K562 (cell line): ENCODE measurements around the gene INKA2. TPM values are rescaled to one million over a fixed set of nuclear protein-coding genes. Genes with fewer than 3 reads are reported as not detected.

Experiments used
- ATAC-seq: fragments of 200-7000 bp; cut with Tn5 transposase; 3 replicates; pipeline ENCODE4 v1.9.1; 2020; ENCODE audit warnings: moderate library complexity
- BruUV-seq: library from RNA; stranded (reverse); fragments of 400-500 nt; replicated peaks from 2 replicates; lab custom pipeline; 2021; lab: Mats Ljungman, UMichigan
- CTCF ChIA-PET: fragments of 300-600 bp; formaldehyde crosslinking; extraction: SDS; loops from one replicate; lab custom pipeline; 2021; ENCODE audit warnings: low intra/inter-chr PET ratio; lab: Yijun Ruan, JAX
- POLR2A ChIA-PET: fragments of 300-600, 350-650 bp; sonication (Branson Sonifier 250); formaldehyde crosslinking; extraction: SDS; loops from one replicate; lab custom pipeline; 2021; ENCODE audit warnings: antibody characterized with exemption, inconsistent platforms; lab: Yijun Ruan, JAX
- DNase-seq, 4 experiments: peaks; one replicate each; pipeline versions ENCODE4 v3.0.0 to v3.0.0-alpha.2; 2011 to 2018; ENCODE audit warnings: low spot score in 3 of 4, mixed read lengths in 3 of 4; ENCODE audit errors: extremely low read depth in 1 of 4
- FAIRE-seq: peaks from 2 replicates; lab custom pipeline; 2011; peaks lifted over from hg19 to GRCh38; lab: Jason Lieb, UNC
- H2AFZ ChIP-seq: 2 replicates; pipeline ENCODE4 v1.6.0; 2011; ENCODE audit warnings: low read depth, low read length, control low read depth, inconsistent platforms
- H3K27ac ChIP-seq: fragments of 200-600 bp; 3 replicates; pipeline ENCODE4 v1.8.0; 2011; ENCODE audit warnings: low read depth, mild to moderate bottlenecking, control low read depth, inconsistent platforms, low read length, moderate library complexity, mixed read lengths; ENCODE audit errors: extremely low read depth
- H3K27me3 ChIP-seq, 2 experiments: fragments of 300-600 bp in 1 of 2; 2 replicates in 1 of 2; 3 replicates in 1 of 2; pipeline versions ENCODE4 v1.6.0 to v1.8.0; 2011; ENCODE audit warnings: inconsistent platforms in 2 of 2, low read length in 2 of 2, mild to moderate bottlenecking in 1 of 2, mixed read lengths in 1 of 2, moderate library complexity in 1 of 2; ENCODE audit not compliant: control insufficient read depth in 2 of 2, insufficient read depth in 2 of 2
- H3K36me3 ChIP-seq: fragments of 300-600 bp; 3 replicates; pipeline ENCODE4 v1.8.0; 2011; ENCODE audit warnings: mild to moderate bottlenecking, low read length, inconsistent platforms; ENCODE audit not compliant: control insufficient read depth, insufficient read depth
- H3K4me1 ChIP-seq, 2 experiments: fragments of 200-600 bp in 1 of 2; replicated peaks in 1 of 2; 2 replicates in 1 of 2; 3 replicates in 1 of 2; pipeline versions ENCODE4 v1.5.1 to v1.8.0; 2011; ENCODE audit warnings: inconsistent platforms in 2 of 2, low read length in 2 of 2, mild to moderate bottlenecking in 1 of 2, mixed read lengths in 1 of 2, moderate library complexity in 1 of 2; ENCODE audit not compliant: control insufficient read depth in 2 of 2, insufficient read depth in 2 of 2
- H3K4me2 ChIP-seq: 2 replicates; pipeline ENCODE4 v1.6.1; 2011; ENCODE audit warnings: low read length, control low read depth, inconsistent platforms, mixed read lengths; ENCODE audit not compliant: insufficient read depth
- H3K4me3 ChIP-seq: fragments of 200-600 bp; sonication (generic), shearing (Covaris generic); 2 replicates; pipeline ENCODE4 v1.5.1; 2016; ENCODE audit warnings: control low read depth, inconsistent platforms
- H3K79me2 ChIP-seq: fragments of 200-600 bp; 3 replicates; pipeline ENCODE4 v1.8.0; 2011; ENCODE audit warnings: low read length, inconsistent platforms; ENCODE audit not compliant: control insufficient read depth, insufficient read depth
- H3K9ac ChIP-seq, 2 experiments: 2 replicates each; pipeline versions ENCODE4 v1.6.0 to v1.6.1; 2011; ENCODE audit warnings: low read depth in 2 of 2, low read length in 2 of 2, control low read depth in 1 of 2, inconsistent platforms in 1 of 2, mild to moderate bottlenecking in 1 of 2, mixed read lengths in 1 of 2; ENCODE audit not compliant: insufficient read depth in 1 of 2
- H3K9me1 ChIP-seq: one replicate; pipeline ENCODE4 v1.6.0; 2011; ENCODE audit warnings: inconsistent platforms, mild to moderate bottlenecking, low read length, moderate library complexity; ENCODE audit not compliant: control insufficient read depth, insufficient read depth
- H3K9me3 ChIP-seq: replicated peaks from 2 replicates; pipeline ENCODE4 v1.5.1; 2011; ENCODE audit warnings: low read depth, low read length, inconsistent platforms; ENCODE audit not compliant: control insufficient read depth, insufficient read depth
- H4K20me1 ChIP-seq: replicated peaks from 2 replicates; pipeline ENCODE4 v1.6.1; 2011; ENCODE audit warnings: low read length, inconsistent platforms, mixed read lengths; ENCODE audit not compliant: control insufficient read depth, insufficient read depth
- CEBPB ChIP-seq: fragments of 450-650 bp; IDR thresholded peaks from 2 replicates; pipeline ENCODE4 v1.6.1; 2016; ENCODE audit warnings: missing genetic modification characterization, missing compliant biosample characterization
- CXXC5 ChIP-seq: fragments of 250-450 bp; sonication (Bioruptor Pico); IDR thresholded peaks from 2 replicates; pipeline ENCODE4 v1.8.0; 2022; ENCODE audit warnings: inconsistent platforms, mild to moderate bottlenecking, moderate library complexity
- KAT8 ChIP-seq: fragments of 450-650 bp; IDR thresholded peaks from 2 replicates; pipeline ENCODE4 v1.6.1; 2016; ENCODE audit warnings: low read depth, mild to moderate bottlenecking
- KDM1A ChIP-seq, 2 experiments: fragments of 450-650 bp; IDR thresholded peaks; 2 replicates each; pipeline ENCODE4 v1.6.1; 2016; ENCODE audit warnings: mild to moderate bottlenecking in 2 of 2
- NFIX ChIP-seq: fragments of 250-450 bp; sonication (Bioruptor Pico); IDR thresholded peaks from 2 replicates; pipeline ENCODE4 v1.4.0; 2020; ENCODE audit warnings: low read depth, mild to moderate bottlenecking, moderate library complexity
- ZNF134 ChIP-seq: fragments of 250-450 bp; sonication (Bioruptor Pico); conservative IDR thresholded peaks from 2 replicates; pipeline ENCODE4 v1.4.0; 2020
- ZNF232 ChIP-seq: sonication (generic); formaldehyde crosslinking; IDR thresholded peaks from 2 replicates; pipeline ENCODE4 v1.8.0; 2022; ENCODE audit warnings: mild to moderate bottlenecking, missing genetic modification reagents
- ZNF3 ChIP-seq: fragments of 250-450 bp; sonication (Bioruptor Pico); IDR thresholded peaks from 2 replicates; pipeline ENCODE4 v1.5.0; 2021; ENCODE audit warnings: mild to moderate bottlenecking, moderate library complexity
- WGBS: fragments of 100-300 bp; shearing (Covaris generic); methylation state at CpG from one replicate; pipeline ENCODE4 v1.1.6; 2016; ENCODE audit warnings: low coverage, mixed read lengths; ENCODE audit not compliant: insufficient coverage; ENCODE audit errors: missing lambda C conversion rate; 5-methylcytosine and 5-hydroxymethylcytosine counted together
- in situ Hi-C: fragments of 300-500 bp; cut with MboI; formaldehyde crosslinking; loops from 4 replicates; pipeline ENCODE4 v1.15.0; 2018; ENCODE audit warnings: inconsistent platforms, mixed read lengths
- intact Hi-C: fragments of 100-400 bp; cut with micrococcal nuclease; formaldehyde crosslinking; loops from 2 replicates; pipeline ENCODE4 v1.14.2; 2022
- polyA plus RNA-seq, 8 experiments: library from polyadenylated mRNA; depleted of rRNA in 4 of 8; stranded (reverse) in 5 of 8; unstranded in 3 of 8; fragments of >200 nt; fragmentation: Nextera tagmentation in 2 of 8; fragmentation: Illumina TruSeq in 1 of 8; extraction: Ambion mirVana in 2 of 8; extraction: Trizol in 1 of 8; gene quantifications; 2 replicates each; pipeline versions ENCODE4 v1.2.1 to v1.2.3, GENCODE V29; 2011 to 2014; ENCODE audit warnings: inconsistent platforms in 1 of 8, missing spikeins in 1 of 8
- total RNA-seq, 7 experiments: library from RNA; depleted of rRNA in 6 of 7; stranded (reverse); fragments of >200 nt in 6 of 7; fragmentation: Illumina TruSeq in 2 of 7; extraction: Trizol in 2 of 7; gene quantifications; 2 replicates each; pipeline versions ENCODE4 v1.2.1 to v1.2.3, GENCODE V29; 2011 to 2021; ENCODE audit warnings: low replicate concordance in 1 of 7
- TF ChIP-seq, protein P1 (sequence below): fragments of 250-450 bp; sonication (Bioruptor Pico); IDR thresholded peaks from 2 replicates; pipeline ENCODE4 v1.6.1; 2021; ENCODE audit warnings: mild to moderate bottlenecking
- TF ChIP-seq, protein P2 (sequence below): fragments of 450-650 bp; formaldehyde crosslinking; IDR thresholded peaks from 2 replicates; pipeline ENCODE4 v1.4.0; 2020; ENCODE audit warnings: mild to moderate bottlenecking, moderate library complexity
- TF ChIP-seq, protein P3 (sequence below), 2 experiments: fragments of 450-650 bp; formaldehyde crosslinking in 1 of 2; IDR thresholded peaks; 2 replicates each; pipeline versions ENCODE4 v1.4.0 to v1.6.1; 2014 to 2020; ENCODE audit warnings: mild to moderate bottlenecking in 2 of 2, borderline replicate concordance in 1 of 2, low read depth in 1 of 2

The INKA2 gene
- total and polyA plus RNA-seq, 9 of the 15 experiments (the other 6 are each of a cell fraction or from before 2014, with no cell fraction given), result 0.04 to 1.4 (median 0.26) TPM; not detected in 1

DNA sequence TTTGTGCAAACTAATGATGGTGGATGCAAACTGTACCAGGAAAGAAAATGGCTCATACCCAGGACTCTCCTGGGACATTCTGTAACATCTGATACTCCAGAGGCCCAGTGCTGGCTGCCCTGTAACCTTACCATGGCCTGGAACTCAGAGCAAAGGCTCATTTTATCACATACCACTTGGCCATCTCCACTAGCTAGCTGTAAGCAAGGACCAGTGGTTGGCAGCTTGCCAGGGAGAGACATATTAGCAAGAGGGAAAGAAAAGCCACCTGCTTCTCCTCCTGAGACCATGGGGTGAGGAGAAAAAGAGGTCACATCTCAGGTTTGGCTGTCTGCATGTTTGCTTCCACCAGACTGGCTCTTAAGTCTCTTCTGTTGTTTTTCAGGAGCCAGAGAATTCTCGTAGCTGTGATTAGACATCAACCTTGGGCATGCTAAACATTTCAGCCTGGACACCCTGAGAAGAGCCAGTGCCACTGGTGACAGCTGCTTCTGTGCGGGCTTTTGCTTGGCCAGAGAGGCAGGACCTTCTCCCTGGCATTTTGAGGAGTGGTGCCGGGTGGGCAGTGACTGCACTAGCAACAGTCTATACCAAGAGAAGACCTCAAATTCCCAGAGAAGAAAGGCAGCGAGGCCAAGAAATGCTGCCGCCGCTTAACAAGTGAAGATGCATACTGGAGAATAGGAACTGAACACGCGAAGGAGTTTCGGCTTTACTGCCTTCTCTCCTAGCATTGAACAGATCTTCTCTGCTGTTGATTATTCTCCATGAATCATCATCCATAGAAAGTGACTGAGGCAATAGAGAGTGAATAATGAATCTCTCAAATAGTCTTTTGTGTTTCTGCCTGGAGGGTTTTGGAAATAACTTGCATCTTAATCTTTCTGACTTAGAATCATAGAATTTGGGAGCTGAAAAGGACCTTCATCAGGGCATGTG lies 6.7 kb upstream of the INKA2 start:
- H3K4me1 ChIP-seq, result peaks cover 0 to 13% of the 10 kb centered on the region in 2 experiments; a peak in 2 of 5 replicates
- BruUV-seq, result no TSS peak
- no peak overlapping the region for H2AFZ ChIP-seq
- H3K79me2 ChIP-seq, result no peaks in the 10 kb centered on the region
- intact Hi-C loops (loop anchor here (5.0 kb wide), 1 partner anchor 84 kb away; no protein-coding TSS in a partner anchor), in situ Hi-C loops (no loop called here)
- WGBS, result 29% methylated on average over 9 of the region's 9 CpGs
- H4K20me1 ChIP-seq, result peaks cover 3% of the 10 kb centered on the region; the same call in 1 of the 2 replicates
- H3K9ac ChIP-seq, result no peak overlapping the region
- no peak overlapping the region for H3K27ac ChIP-seq
- ATAC-seq (no peak), FAIRE-seq (no peak), DNase-seq (no peak)
- H3K36me3 ChIP-seq, result no peaks in the 10 kb centered on the region
- peaks cover 13 to 39% of the 10 kb centered on the region in 2 experiments for H3K27me3 ChIP-seq
- CTCF ChIA-PET, result interaction anchor here (1.0 to 2.5 kb wide), 4 partner anchors 24 to 264 kb away, joined by 6 to 23 read pairs (median 6); no protein-coding TSS in a partner anchor
- no peaks in the 10 kb centered on the region for H3K9me1 ChIP-seq
- no peaks in the 10 kb centered on the region for H3K9me3 ChIP-seq
- no peak overlapping the region for H3K4me3 ChIP-seq
- POLR2A ChIA-PET, result interaction anchor here (0.9 to 1.4 kb wide), 2 partner anchors 9 to 278 kb away, joined by 4 read pairs; partner anchors contain the start of gene DDX20
- H3K4me2 ChIP-seq, result no peak overlapping the region
- TF ChIP-seq, protein P1, sequence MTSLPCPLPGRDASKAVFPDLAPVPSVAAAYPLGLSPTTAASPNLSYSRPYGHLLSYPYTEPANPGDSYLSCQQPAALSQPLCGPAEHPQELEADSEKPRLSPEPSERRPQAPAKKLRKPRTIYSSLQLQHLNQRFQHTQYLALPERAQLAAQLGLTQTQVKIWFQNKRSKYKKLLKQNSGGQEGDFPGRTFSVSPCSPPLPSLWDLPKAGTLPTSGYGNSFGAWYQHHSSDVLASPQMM (CRISPR knock-in tag), result no peak
- no peak for TF ChIP-seq ZNF3 (CRISPR knock-in tag)
- TF ChIP-seq KDM1A (IDR thresholded peaks at IDR 0.05), result no peak
- TF ChIP-seq ZNF134 (CRISPR knock-in tag), result no peak
- TF ChIP-seq, protein P2, sequence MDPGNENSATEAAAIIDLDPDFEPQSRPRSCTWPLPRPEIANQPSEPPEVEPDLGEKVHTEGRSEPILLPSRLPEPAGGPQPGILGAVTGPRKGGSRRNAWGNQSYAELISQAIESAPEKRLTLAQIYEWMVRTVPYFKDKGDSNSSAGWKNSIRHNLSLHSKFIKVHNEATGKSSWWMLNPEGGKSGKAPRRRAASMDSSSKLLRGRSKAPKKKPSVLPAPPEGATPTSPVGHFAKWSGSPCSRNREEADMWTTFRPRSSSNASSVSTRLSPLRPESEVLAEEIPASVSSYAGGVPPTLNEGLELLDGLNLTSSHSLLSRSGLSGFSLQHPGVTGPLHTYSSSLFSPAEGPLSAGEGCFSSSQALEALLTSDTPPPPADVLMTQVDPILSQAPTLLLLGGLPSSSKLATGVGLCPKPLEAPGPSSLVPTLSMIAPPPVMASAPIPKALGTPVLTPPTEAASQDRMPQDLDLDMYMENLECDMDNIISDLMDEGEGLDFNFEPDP (CRISPR knock-in tag), result no peak
- TF ChIP-seq CEBPB (tag), result no peak
- TF ChIP-seq, protein P3, sequence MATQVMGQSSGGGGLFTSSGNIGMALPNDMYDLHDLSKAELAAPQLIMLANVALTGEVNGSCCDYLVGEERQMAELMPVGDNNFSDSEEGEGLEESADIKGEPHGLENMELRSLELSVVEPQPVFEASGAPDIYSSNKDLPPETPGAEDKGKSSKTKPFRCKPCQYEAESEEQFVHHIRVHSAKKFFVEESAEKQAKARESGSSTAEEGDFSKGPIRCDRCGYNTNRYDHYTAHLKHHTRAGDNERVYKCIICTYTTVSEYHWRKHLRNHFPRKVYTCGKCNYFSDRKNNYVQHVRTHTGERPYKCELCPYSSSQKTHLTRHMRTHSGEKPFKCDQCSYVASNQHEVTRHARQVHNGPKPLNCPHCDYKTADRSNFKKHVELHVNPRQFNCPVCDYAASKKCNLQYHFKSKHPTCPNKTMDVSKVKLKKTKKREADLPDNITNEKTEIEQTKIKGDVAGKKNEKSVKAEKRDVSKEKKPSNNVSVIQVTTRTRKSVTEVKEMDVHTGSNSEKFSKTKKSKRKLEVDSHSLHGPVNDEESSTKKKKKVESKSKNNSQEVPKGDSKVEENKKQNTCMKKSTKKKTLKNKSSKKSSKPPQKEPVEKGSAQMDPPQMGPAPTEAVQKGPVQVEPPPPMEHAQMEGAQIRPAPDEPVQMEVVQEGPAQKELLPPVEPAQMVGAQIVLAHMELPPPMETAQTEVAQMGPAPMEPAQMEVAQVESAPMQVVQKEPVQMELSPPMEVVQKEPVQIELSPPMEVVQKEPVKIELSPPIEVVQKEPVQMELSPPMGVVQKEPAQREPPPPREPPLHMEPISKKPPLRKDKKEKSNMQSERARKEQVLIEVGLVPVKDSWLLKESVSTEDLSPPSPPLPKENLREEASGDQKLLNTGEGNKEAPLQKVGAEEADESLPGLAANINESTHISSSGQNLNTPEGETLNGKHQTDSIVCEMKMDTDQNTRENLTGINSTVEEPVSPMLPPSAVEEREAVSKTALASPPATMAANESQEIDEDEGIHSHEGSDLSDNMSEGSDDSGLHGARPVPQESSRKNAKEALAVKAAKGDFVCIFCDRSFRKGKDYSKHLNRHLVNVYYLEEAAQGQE (IDR thresholded peaks at IDR 0.05; ENCODE audit: borderline replicate concordance), result no peak
- TF ChIP-seq, protein P3 (CRISPR knock-in tag; IDR thresholded peaks at IDR 0.05; ENCODE audit: low read depth), result no peak
- TF ChIP-seq NFIX (CRISPR knock-in tag), result peak; percentile 90
- no peak for TF ChIP-seq KAT8
- TF ChIP-seq CXXC5, result no peak
- TF ChIP-seq ZNF232 (CRISPR knock-in tag), result no peak
